ENCODE results near the gene ALDH1L2.

Gene ALDH1L2

GRCh38 chr12:105060715-105061378, 23.4 kb downstream of the ALDH1L2 start:
- no peak for DNase-seq (ENCODE audit: low read depth)
- TF ChIP-seq CTCF (IDR thresholded peaks at IDR 0.05; ENCODE audit: control insufficient read depth, insufficient read depth, low read depth, low read length, missing control alignments), result no peak
- H3K4me3 ChIP-seq (ENCODE audit: control insufficient read depth, low read depth, low read length), result no peak overlapping the region

- H3K4me3 ChIP-seq (ENCODE audit: control insufficient read depth, low read depth, low read length), result no peak overlapping the region
- no peak for TF ChIP-seq CTCF (IDR thresholded peaks at IDR 0.05; ENCODE audit: control insufficient read depth, insufficient read depth, low read depth, low read length, missing control alignments)
- DNase-seq (ENCODE audit: low read depth), result no peak
Measured at GRCh38 chr12:105057174-105057573, 27.1 kb downstream of the ALDH1L2 start.

- peak; percentile 55 for DNase-seq (ENCODE audit: low read depth)
- peak; percentile 79 for TF ChIP-seq CTCF (IDR thresholded peaks at IDR 0.05; ENCODE audit: control insufficient read depth, insufficient read depth, low read depth, low read length, missing control alignments)
- no peak overlapping the region for H3K4me3 ChIP-seq (ENCODE audit: control insufficient read depth, low read depth, low read length)
Measured at GRCh38 chr12:105053116-105053572, 31.1 kb downstream of the ALDH1L2 start.

- no peak for DNase-seq (ENCODE audit: low read depth)
Measured at GRCh38 chr12:105051981-105052380, 32.3 kb downstream of the ALDH1L2 start.

GRCh38 chr12:105048315-105048714, 35.9 kb downstream of the ALDH1L2 start:
- DNase-seq (ENCODE audit: low read depth), result no peak
- TF ChIP-seq CTCF (IDR thresholded peaks at IDR 0.05; ENCODE audit: control insufficient read depth, insufficient read depth, low read depth, low read length, missing control alignments), result no peak
- H3K4me3 ChIP-seq (ENCODE audit: control insufficient read depth, low read depth, low read length), result no peak overlapping the region

More at GRCh38 chr12:105051981-105052380, 32.3 kb downstream of the ALDH1L2 start:
- no peak overlapping the region for H3K4me3 ChIP-seq (ENCODE audit: control insufficient read depth, low read depth, low read length)
- no peak for TF ChIP-seq CTCF (IDR thresholded peaks at IDR 0.05; ENCODE audit: control insufficient read depth, insufficient read depth, low read depth, low read length, missing control alignments)

- no peak for DNase-seq (ENCODE audit: low read depth)
- TF ChIP-seq CTCF (IDR thresholded peaks at IDR 0.05; ENCODE audit: control insufficient read depth, insufficient read depth, low read depth, low read length, missing control alignments), result no peak
Measured at GRCh38 chr12:105047308-105047707, 37.0 kb downstream of the ALDH1L2 start.

More at GRCh38 chr12:105047308-105047707, 37.0 kb downstream of the ALDH1L2 start:
- no peak overlapping the region for H3K4me3 ChIP-seq (ENCODE audit: control insufficient read depth, low read depth, low read length)
